ENCODE data around the gene GMDS. TPM values are rescaled to one million over a fixed set of nuclear protein-coding genes. Genes with fewer than 3 reads are reported as not detected.

Gene GMDS
- total RNA-seq, 1 donor from 2014 or later: 7.2 TPM

DNA sequence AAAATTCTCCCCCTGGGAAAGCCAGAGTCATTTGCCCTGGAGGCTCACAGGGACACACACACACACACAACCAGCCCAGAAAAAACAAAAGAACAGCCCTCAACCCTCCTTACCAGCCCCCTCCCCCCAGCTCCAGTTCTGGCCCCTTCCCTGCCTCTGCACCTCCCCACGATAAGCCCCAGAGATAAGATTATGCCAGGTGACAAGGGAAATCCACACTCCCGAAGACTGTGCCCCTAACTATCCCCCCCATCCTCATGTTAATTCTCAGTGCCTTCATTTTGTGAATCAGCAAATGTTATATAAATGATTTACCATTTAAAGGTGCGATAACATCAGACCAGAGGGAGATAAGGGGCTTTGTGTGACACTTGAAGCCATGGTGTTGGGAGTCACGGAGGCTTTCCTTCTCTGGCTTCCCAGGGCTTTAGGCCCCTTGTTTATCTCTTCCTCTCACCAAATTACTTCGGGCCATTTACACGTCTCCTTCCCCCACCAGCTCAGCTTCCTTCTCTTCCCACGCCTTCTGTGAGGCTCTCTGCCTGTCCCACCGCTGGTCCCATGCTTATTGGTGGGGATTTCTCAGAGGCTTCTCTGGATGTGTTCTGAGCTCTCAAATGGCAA, 648.2 kb downstream of the GMDS start:
- TF ChIP-seq CTCF (IDR thresholded peaks at IDR 0.05; ENCODE audit: borderline replicate concordance): no peak
- intact Hi-C loops (cut with micrococcal nuclease): loop anchor here (5.0 to 10.0 kb wide), 5 partner anchors 755 to 1150 kb away; no protein-coding TSS in a partner anchor
- H3K27me3 ChIP-seq (ENCODE audit: low read depth): peaks cover 79% of the 10 kb centered on the region

DNA sequence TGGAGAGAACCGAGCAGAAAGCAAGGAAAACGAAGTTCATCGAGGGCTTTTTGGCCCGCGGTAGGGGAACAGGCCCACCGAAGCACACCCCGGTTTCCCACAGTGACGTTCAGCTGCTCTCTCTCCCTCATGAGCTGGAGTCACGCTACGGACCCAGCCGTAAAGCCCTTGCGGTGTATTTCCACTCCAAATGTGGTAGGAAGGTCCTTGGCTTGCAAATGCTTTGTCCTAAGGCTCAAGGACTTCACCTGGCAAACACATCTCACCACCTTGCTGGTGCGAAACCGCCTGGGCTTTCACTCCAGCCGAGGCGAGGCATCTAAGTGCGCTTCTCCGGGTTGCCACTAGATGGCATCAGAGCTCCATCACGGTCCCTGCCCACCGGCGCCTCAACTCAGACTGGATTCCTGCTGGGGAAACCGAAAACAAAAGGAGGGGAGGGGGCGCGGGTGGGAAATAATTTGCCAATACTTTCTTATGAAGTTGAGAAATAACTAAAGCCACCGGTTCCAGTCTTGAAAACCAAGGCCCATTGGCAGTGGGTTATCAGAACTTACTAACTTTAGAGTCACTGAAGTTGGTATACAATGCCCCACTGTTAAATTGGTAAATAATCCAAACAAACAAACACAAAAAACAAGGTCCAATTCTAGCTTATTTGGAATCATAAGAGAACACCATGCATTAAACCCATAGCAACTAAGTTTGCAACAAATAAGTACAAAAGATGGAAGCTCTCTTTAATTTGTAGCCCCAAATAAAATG, 649.1 kb downstream of the GMDS start:
- H3K27me3 ChIP-seq (ENCODE audit: low read depth): peaks cover 73% of the 10 kb centered on the region
- intact Hi-C loops (cut with micrococcal nuclease): loop anchor here (5.0 to 10.0 kb wide), 5 partner anchors 756 to 1151 kb away; no protein-coding TSS in a partner anchor
- peak; percentile 46 for DNase-seq
- peaks cover 10% of the 10 kb centered on the region for H3K4me1 ChIP-seq
- peak; percentile 98 for TF ChIP-seq CTCF (IDR thresholded peaks at IDR 0.05; ENCODE audit: borderline replicate concordance)
- H3K9me3 ChIP-seq (replicated peaks): no peaks in the 10 kb centered on the region
- no peak overlapping the region for H3K27ac ChIP-seq (replicated peaks)
- H3K36me3 ChIP-seq: no peaks in the 10 kb centered on the region
- peak overlapping the region; percentile 39 for H3K4me3 ChIP-seq

More for the DNA sequence above, 648.2 kb downstream of the GMDS start:
- no peak for DNase-seq
- H3K4me1 ChIP-seq: peaks cover 10% of the 10 kb centered on the region
- no peaks in the 10 kb centered on the region for H3K9me3 ChIP-seq (replicated peaks)
- no peaks in the 10 kb centered on the region for H3K36me3 ChIP-seq
- H3K4me3 ChIP-seq: no peak overlapping the region
- no peak overlapping the region for H3K27ac ChIP-seq (replicated peaks)

GRCh38 chr6:1595271-1596087, 649.9 kb downstream of the GMDS start:
- intact Hi-C loops (cut with micrococcal nuclease): loop anchor here (5.0 to 10.0 kb wide), 5 partner anchors 757 to 1152 kb away; no protein-coding TSS in a partner anchor
- DNase-seq: no peak
- Histone ChIP-seq H3K27ac (replicated peaks) (no peak overlapping the region), H3K4me1 (peaks cover 10% of the 10 kb centered on the region), H3K9me3 (replicated peaks) (no peaks in the 10 kb centered on the region), H3K4me3 (peak overlapping the region; percentile 39), H3K27me3 (ENCODE audit: low read depth) (peaks cover 65% of the 10 kb centered on the region), H3K36me3 (no peaks in the 10 kb centered on the region)
- no peak for TF ChIP-seq CTCF (IDR thresholded peaks at IDR 0.05; ENCODE audit: borderline replicate concordance)

GRCh38 chr6:1594445-1595200, 650.8 kb downstream of the GMDS start:
- no peak for DNase-seq
- H3K4me1 ChIP-seq: peaks cover 10% of the 10 kb centered on the region
- no peaks in the 10 kb centered on the region for H3K36me3 ChIP-seq
- no peak for TF ChIP-seq CTCF (IDR thresholded peaks at IDR 0.05; ENCODE audit: borderline replicate concordance)
- H3K9me3 ChIP-seq (replicated peaks): no peaks in the 10 kb centered on the region
- H3K27me3 ChIP-seq (ENCODE audit: low read depth): peaks cover 65% of the 10 kb centered on the region
- no peak overlapping the region for H3K27ac ChIP-seq (replicated peaks)
- no peak overlapping the region for H3K4me3 ChIP-seq
- intact Hi-C loops (cut with micrococcal nuclease): loop anchor here (5.0 to 10.0 kb wide), 5 partner anchors 758 to 1153 kb away; no protein-coding TSS in a partner anchor

All from left ventricle myocardium inferior (tissue), 1 donor.